GM18868 (cell line): ENCODE data around the gene PRKG1.
"Not testable (repeated sequence)": the region's sequence is repeated elsewhere in the genome, so short reads cannot be mapped to it uniquely, and the experiment has no call there.

ENCODE experiments used
- ATAC-seq: cut with Tn5 transposase; IDR thresholded peaks from one replicate; pipeline ENCODE4 v1.9.1; 2021; ENCODE audit warnings: mild to moderate bottlenecking, moderate library complexity; ENCODE audit not compliant: unreplicated experiment

Gene PRKG1

GRCh38 chr10:51416494-51416893 lies 342.2 kb downstream of the PRKG1 start:
- no peak for ATAC-seq

GRCh38 chr10:51419196-51420093 lies 345.2 kb downstream of the PRKG1 start:
- ATAC-seq = no peak

- no peak for ATAC-seq
These were observed 347.6 kb downstream of the PRKG1 start for GRCh38 chr10:51421853-51422252.

- peak; percentile 82 for ATAC-seq
These were observed 348.2 kb downstream of the PRKG1 start for GRCh38 chr10:51422311-51423120.

- no peak for ATAC-seq
These were observed 348.8 kb downstream of the PRKG1 start for GRCh38 chr10:51423121-51423452.

- no peak for ATAC-seq
These were observed 351.1 kb downstream of the PRKG1 start for GRCh38 chr10:51425431-51425830.

GRCh38 chr10:51427758-51428157 lies 353.5 kb downstream of the PRKG1 start:
- no peak for ATAC-seq

GRCh38 chr10:51430506-51430905 lies 356.2 kb downstream of the PRKG1 start:
- ATAC-seq = no peak

GRCh38 chr10:51433949-51434475 lies 359.7 kb downstream of the PRKG1 start:
- no peak for ATAC-seq

- ATAC-seq = no peak
These were observed 362.5 kb downstream of the PRKG1 start for GRCh38 chr10:51436805-51437204.

- no peak for ATAC-seq
These were observed 365.4 kb downstream of the PRKG1 start for GRCh38 chr10:51439645-51440044.

GRCh38 chr10:51445588-51445987 lies 371.3 kb downstream of the PRKG1 start:
- ATAC-seq = no peak

GRCh38 chr10:51447119-51447518 lies 372.8 kb downstream of the PRKG1 start:
- no peak for ATAC-seq

GRCh38 chr10:51455762-51456161 lies 381.5 kb downstream of the PRKG1 start:
- ATAC-seq = not testable (repeated sequence)

- no peak for ATAC-seq
These were observed 385.2 kb downstream of the PRKG1 start for GRCh38 chr10:51459476-51459875.

GRCh38 chr10:51462076-51462779 lies 387.9 kb downstream of the PRKG1 start:
- no peak for ATAC-seq

- ATAC-seq = no peak
These were observed 394.1 kb downstream of the PRKG1 start for GRCh38 chr10:51468424-51468823.

- ATAC-seq = no peak
These were observed 395.4 kb downstream of the PRKG1 start for GRCh38 chr10:51469686-51470085.

- no peak for ATAC-seq
These were observed 397.0 kb downstream of the PRKG1 start for GRCh38 chr10:51471271-51471670.

- ATAC-seq = no peak
These were observed 397.9 kb downstream of the PRKG1 start for GRCh38 chr10:51472154-51472553.

- ATAC-seq = no peak
These were observed 405.4 kb downstream of the PRKG1 start for GRCh38 chr10:51479711-51480110.
